K562 (cell line): ENCODE results near the gene COL25A1. TPM values are rescaled to one million over a fixed set of nuclear protein-coding genes. Genes with fewer than 3 reads are reported as not detected.

Source experiments
- ATAC-seq: fragments of 200-7000 bp; cut with Tn5 transposase; 3 replicates; pipeline ENCODE4 v1.9.1; 2020; ENCODE audit warnings: moderate library complexity
- BruUV-seq: library from RNA; stranded (reverse); fragments of 400-500 nt; replicated peaks from 2 replicates; lab custom pipeline; 2021; lab: Mats Ljungman, UMichigan
- CTCF ChIA-PET: fragments of 300-600 bp; formaldehyde crosslinking; extraction: SDS; loops from one replicate; lab custom pipeline; 2021; ENCODE audit warnings: low intra/inter-chr PET ratio; lab: Yijun Ruan, JAX
- POLR2A ChIA-PET: fragments of 300-600, 350-650 bp; sonication (Branson Sonifier 250); formaldehyde crosslinking; extraction: SDS; loops from one replicate; lab custom pipeline; 2021; ENCODE audit warnings: antibody characterized with exemption, inconsistent platforms; lab: Yijun Ruan, JAX
- DNase-seq, 4 experiments: peaks; one replicate each; pipeline versions ENCODE4 v3.0.0 to v3.0.0-alpha.2; 2011 to 2018; ENCODE audit warnings: low spot score in 3 of 4, mixed read lengths in 3 of 4; ENCODE audit errors: extremely low read depth in 1 of 4
- FAIRE-seq: peaks from 2 replicates; lab custom pipeline; 2011; peaks lifted over from hg19 to GRCh38; lab: Jason Lieb, UNC
- H2AFZ ChIP-seq: 2 replicates; pipeline ENCODE4 v1.6.0; 2011; ENCODE audit warnings: low read depth, low read length, control low read depth, inconsistent platforms
- H3K27ac ChIP-seq: fragments of 200-600 bp; 3 replicates; pipeline ENCODE4 v1.8.0; 2011; ENCODE audit warnings: low read depth, mild to moderate bottlenecking, control low read depth, inconsistent platforms, low read length, moderate library complexity, mixed read lengths; ENCODE audit errors: extremely low read depth
- H3K27me3 ChIP-seq, 2 experiments: fragments of 300-600 bp in 1 of 2; 2 replicates in 1 of 2; 3 replicates in 1 of 2; pipeline versions ENCODE4 v1.6.0 to v1.8.0; 2011; ENCODE audit warnings: inconsistent platforms in 2 of 2, low read length in 2 of 2, mild to moderate bottlenecking in 1 of 2, mixed read lengths in 1 of 2, moderate library complexity in 1 of 2; ENCODE audit not compliant: control insufficient read depth in 2 of 2, insufficient read depth in 2 of 2
- H3K36me3 ChIP-seq: fragments of 300-600 bp; 3 replicates; pipeline ENCODE4 v1.8.0; 2011; ENCODE audit warnings: mild to moderate bottlenecking, low read length, inconsistent platforms; ENCODE audit not compliant: control insufficient read depth, insufficient read depth
- H3K4me1 ChIP-seq, 2 experiments: fragments of 200-600 bp in 1 of 2; replicated peaks in 1 of 2; 2 replicates in 1 of 2; 3 replicates in 1 of 2; pipeline versions ENCODE4 v1.5.1 to v1.8.0; 2011; ENCODE audit warnings: inconsistent platforms in 2 of 2, low read length in 2 of 2, mild to moderate bottlenecking in 1 of 2, mixed read lengths in 1 of 2, moderate library complexity in 1 of 2; ENCODE audit not compliant: control insufficient read depth in 2 of 2, insufficient read depth in 2 of 2
- H3K4me2 ChIP-seq: 2 replicates; pipeline ENCODE4 v1.6.1; 2011; ENCODE audit warnings: low read length, control low read depth, inconsistent platforms, mixed read lengths; ENCODE audit not compliant: insufficient read depth
- H3K4me3 ChIP-seq: fragments of 200-600 bp; sonication (generic), shearing (Covaris generic); 2 replicates; pipeline ENCODE4 v1.5.1; 2016; ENCODE audit warnings: control low read depth, inconsistent platforms
- H3K79me2 ChIP-seq: fragments of 200-600 bp; 3 replicates; pipeline ENCODE4 v1.8.0; 2011; ENCODE audit warnings: low read length, inconsistent platforms; ENCODE audit not compliant: control insufficient read depth, insufficient read depth
- H3K9ac ChIP-seq, 2 experiments: 2 replicates each; pipeline versions ENCODE4 v1.6.0 to v1.6.1; 2011; ENCODE audit warnings: low read depth in 2 of 2, low read length in 2 of 2, control low read depth in 1 of 2, inconsistent platforms in 1 of 2, mild to moderate bottlenecking in 1 of 2, mixed read lengths in 1 of 2; ENCODE audit not compliant: insufficient read depth in 1 of 2
- H3K9me1 ChIP-seq: one replicate; pipeline ENCODE4 v1.6.0; 2011; ENCODE audit warnings: inconsistent platforms, mild to moderate bottlenecking, low read length, moderate library complexity; ENCODE audit not compliant: control insufficient read depth, insufficient read depth
- H3K9me3 ChIP-seq: replicated peaks from 2 replicates; pipeline ENCODE4 v1.5.1; 2011; ENCODE audit warnings: low read depth, low read length, inconsistent platforms; ENCODE audit not compliant: control insufficient read depth, insufficient read depth
- H4K20me1 ChIP-seq: replicated peaks from 2 replicates; pipeline ENCODE4 v1.6.1; 2011; ENCODE audit warnings: low read length, inconsistent platforms, mixed read lengths; ENCODE audit not compliant: control insufficient read depth, insufficient read depth
- FOXP1 ChIP-seq: sonication (generic); formaldehyde crosslinking; IDR thresholded peaks from 2 replicates; pipeline ENCODE4 v1.8.0; 2022; ENCODE audit warnings: mild to moderate bottlenecking, missing genetic modification reagents
- MTA2 ChIP-seq: fragments of 450-650 bp; IDR thresholded peaks from 2 replicates; pipeline ENCODE4 v1.6.1; 2016; ENCODE audit warnings: low read depth
- NRF1 ChIP-seq, 2 experiments: fragments of 450-650 bp; IDR thresholded peaks in 1 of 2; conservative IDR thresholded peaks in 1 of 2; 2 replicates each; pipeline ENCODE4 v1.6.1; 2014; ENCODE audit warnings: mild to moderate bottlenecking in 2 of 2
- UBTF ChIP-seq, 2 experiments: IDR thresholded peaks; 2 replicates each; pipeline ENCODE4 v1.6.1; 2012; ENCODE audit warnings: improper control_type of control experiment in 2 of 2, low read depth in 2 of 2, low read length in 2 of 2, borderline replicate concordance in 1 of 2
- ZNF407 ChIP-seq: fragments of 450-650 bp; IDR thresholded peaks from 2 replicates; pipeline ENCODE4 v1.6.1; 2016; ENCODE audit warnings: low read depth
- ZNF75A ChIP-seq: fragments of 450-650 bp; formaldehyde crosslinking; IDR thresholded peaks from 2 replicates; pipeline ENCODE4 v1.4.0; 2020; ENCODE audit warnings: mild to moderate bottlenecking
- WGBS: fragments of 100-300 bp; shearing (Covaris generic); methylation state at CpG from one replicate; pipeline ENCODE4 v1.1.6; 2016; ENCODE audit warnings: low coverage, mixed read lengths; ENCODE audit not compliant: insufficient coverage; ENCODE audit errors: missing lambda C conversion rate; 5-methylcytosine and 5-hydroxymethylcytosine counted together
- in situ Hi-C: fragments of 300-500 bp; cut with MboI; formaldehyde crosslinking; loops from 4 replicates; pipeline ENCODE4 v1.15.0; 2018; ENCODE audit warnings: inconsistent platforms, mixed read lengths
- intact Hi-C: fragments of 100-400 bp; cut with micrococcal nuclease; formaldehyde crosslinking; loops from 2 replicates; pipeline ENCODE4 v1.14.2; 2022
- polyA plus RNA-seq, 8 experiments: library from polyadenylated mRNA; depleted of rRNA in 4 of 8; stranded (reverse) in 5 of 8; unstranded in 3 of 8; fragments of >200 nt; fragmentation: Nextera tagmentation in 2 of 8; fragmentation: Illumina TruSeq in 1 of 8; extraction: Ambion mirVana in 2 of 8; extraction: Trizol in 1 of 8; gene quantifications; 2 replicates each; pipeline versions ENCODE4 v1.2.1 to v1.2.3, GENCODE V29; 2011 to 2014; ENCODE audit warnings: inconsistent platforms in 1 of 8, missing spikeins in 1 of 8
- total RNA-seq, 7 experiments: library from RNA; depleted of rRNA in 6 of 7; stranded (reverse); fragments of >200 nt in 6 of 7; fragmentation: Illumina TruSeq in 2 of 7; extraction: Trizol in 2 of 7; gene quantifications; 2 replicates each; pipeline versions ENCODE4 v1.2.1 to v1.2.3, GENCODE V29; 2011 to 2021; ENCODE audit warnings: low replicate concordance in 1 of 7

COL25A1 gene
- total and polyA plus RNA-seq, 9 of the 15 experiments (the other 6 are each of a cell fraction or from before 2014, with no cell fraction given) = 0.03 to 0.62 (median 0.27) TPM

GRCh38 chr4:108926061-108926460 lies 376.4 kb downstream of the COL25A1 start:
- intact Hi-C loops = no loop called here
- Histone ChIP-seq H3K4me2 (no peak overlapping the region), H3K36me3 (no peaks in the 10 kb centered on the region), H3K27me3 (no peaks in the 10 kb centered on the region), H3K9ac (no peak overlapping the region), H3K9me3 (no peaks in the 10 kb centered on the region), H3K9me1 (no peaks in the 10 kb centered on the region), H4K20me1 (no peaks in the 10 kb centered on the region), H3K4me3 (no peak overlapping the region), H3K27ac (no peak overlapping the region), H2AFZ (no peak overlapping the region), H3K4me1 (peaks cover 0 to 6% of the 10 kb centered on the region in 2 experiments; a peak in 1 of 5 replicates), H3K79me2 (no peaks in the 10 kb centered on the region)
- no peak for FAIRE-seq
- WGBS = 67% methylated on average over 1 of the region's 1 CpG
- POLR2A ChIA-PET = interaction anchor here (1.0 kb wide), 1 partner anchor 9 kb away, joined by 3 read pairs; no protein-coding TSS in a partner anchor
- BruUV-seq = no TSS peak
- in situ Hi-C loops = no loop called here
- TF ChIP-seq FOXP1 (CRISPR knock-in tag) (no peak), ZNF407 (no peak), UBTF (IDR thresholded peaks at IDR 0.05; ENCODE audit: borderline replicate concordance in 1 of 2, low read depth in 2 of 2, low read length in 2 of 2) (no peak), MTA2 (no peak), ZNF75A (no peak), NRF1 (conservative IDR thresholded peaks at IDR 0.05 in 1 of 2, IDR thresholded peaks at IDR 0.05 in 1 of 2) (no peak)
- CTCF ChIA-PET = no interaction called here
- no peak for DNase-seq
- no peak for ATAC-seq
